HG03045 (cell line): ENCODE data around the gene BMP5.

Experiments
- ATAC-seq: cut with Tn5 transposase; IDR thresholded peaks from one replicate; pipeline ENCODE4 v1.9.1; 2021; ENCODE audit warnings: mild to moderate bottlenecking, moderate library complexity; ENCODE audit not compliant: unreplicated experiment

BMP5 gene

DNA sequence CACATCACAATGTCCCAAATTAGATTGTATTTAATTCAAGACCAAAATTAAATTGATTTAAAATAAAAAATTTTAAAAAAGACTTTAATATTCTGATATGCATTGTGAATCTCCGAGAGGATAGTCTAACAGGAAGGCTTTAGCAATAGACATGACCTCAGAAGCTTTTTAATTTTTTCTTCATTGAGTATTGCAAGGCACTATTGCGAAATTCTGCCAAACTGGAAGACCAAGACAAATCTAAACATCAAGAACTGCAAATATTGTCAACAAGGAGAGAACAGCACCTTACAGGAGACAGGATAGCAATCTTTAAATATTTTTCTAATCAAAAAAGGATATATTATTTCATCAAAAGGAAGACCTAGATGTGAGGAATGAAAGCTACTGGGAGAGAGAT lies 56.9 kb downstream of the BMP5 start:
- ATAC-seq: no peak

GRCh38 chr6:55812509-55812908 lies 62.9 kb downstream of the BMP5 start:
- ATAC-seq: no peak

DNA sequence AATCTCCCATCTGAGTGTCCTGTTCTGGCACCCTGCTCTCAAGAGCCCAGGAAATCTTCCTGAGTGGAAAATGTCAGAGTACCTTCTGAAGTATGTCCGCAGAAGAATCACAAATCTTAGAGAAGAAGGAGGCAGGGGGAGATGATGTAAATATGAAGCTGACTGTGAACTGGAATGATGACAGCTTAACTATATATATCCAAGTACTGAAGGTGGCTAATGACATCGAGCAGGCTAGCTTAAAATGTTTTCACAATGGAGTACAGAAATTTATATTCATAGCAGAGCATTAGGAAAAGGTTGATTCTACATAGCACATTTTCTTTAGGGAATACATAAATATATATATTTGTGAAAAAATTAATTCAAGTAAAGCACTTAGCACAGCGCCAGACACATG lies 64.3 kb downstream of the BMP5 start:
- no peak for ATAC-seq

DNA sequence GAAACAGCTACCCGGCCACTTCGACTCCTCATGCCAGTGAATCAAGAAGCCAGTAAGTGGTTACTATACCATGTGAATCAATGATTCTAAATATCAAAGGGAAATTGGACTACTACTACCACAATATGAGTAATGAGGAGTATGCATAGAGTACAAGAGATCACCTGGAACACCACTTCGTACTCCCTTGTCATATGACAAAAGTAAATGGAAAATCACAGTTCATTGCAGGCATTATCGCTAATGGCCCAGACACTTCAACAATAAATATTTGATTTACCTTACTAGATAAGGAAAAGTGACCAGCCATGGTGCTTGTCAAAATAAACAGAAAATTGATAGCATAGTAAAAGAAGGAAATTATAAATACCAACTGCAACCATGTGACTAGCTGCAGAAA lies 73.1 kb downstream of the BMP5 start:
- ATAC-seq: no peak

- ATAC-seq: no peak
Measured at GRCh38 chr6:55798571-55798970, 76.8 kb downstream of the BMP5 start.

DNA sequence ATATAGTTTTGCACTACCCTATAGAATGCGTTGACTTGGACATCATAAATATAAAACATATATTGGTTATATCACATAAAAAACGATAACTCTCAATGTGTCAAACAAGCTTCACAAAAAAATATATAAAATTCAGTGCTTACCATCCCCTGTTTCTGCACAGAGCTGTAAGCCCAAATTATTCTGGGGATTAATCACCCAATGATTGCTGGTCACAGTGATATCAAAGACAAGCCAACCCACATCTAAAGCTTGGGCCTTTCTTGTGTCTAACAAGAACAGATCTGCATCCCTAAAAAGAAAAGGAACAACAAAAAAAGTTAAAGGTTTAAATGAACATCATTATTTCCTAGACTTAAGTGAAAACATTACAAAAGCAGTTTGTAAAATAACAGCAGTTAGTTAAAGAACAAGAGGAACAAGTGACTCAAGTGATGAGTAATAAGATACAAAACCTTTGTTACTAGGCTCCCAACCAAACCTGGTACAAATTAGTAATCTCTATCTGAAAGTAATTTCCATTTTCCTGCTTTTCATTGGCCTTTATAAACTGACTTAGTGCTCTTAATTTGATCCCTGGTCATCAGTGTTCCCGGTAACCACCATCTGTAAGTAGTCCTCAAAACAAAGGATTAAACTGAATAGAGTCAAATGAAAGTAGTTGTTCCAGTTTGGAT lies 81.1 kb downstream of the BMP5 start:
- ATAC-seq: no peak

DNA sequence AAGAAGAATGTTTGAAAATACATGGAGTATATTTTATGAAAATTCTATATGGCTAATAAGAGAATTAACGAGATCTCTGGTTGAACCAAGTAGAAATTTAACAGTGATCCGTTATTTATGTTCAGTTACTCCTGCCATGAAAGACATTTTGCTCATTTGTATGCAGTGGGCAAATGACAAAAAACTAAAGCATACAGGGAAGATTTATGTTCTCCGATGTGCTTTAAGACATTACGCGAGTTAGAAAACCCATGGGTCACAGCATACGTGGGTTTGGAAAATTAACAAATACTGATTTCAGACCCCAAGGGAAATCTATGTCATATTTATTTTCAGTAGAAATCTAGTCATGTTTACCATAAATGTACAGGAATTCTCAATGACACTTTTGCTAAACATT lies 90.1 kb downstream of the BMP5 start:
- ATAC-seq: no peak

GRCh38 chr6:55782275-55782674 lies 93.1 kb downstream of the BMP5 start:
- ATAC-seq: no peak

DNA sequence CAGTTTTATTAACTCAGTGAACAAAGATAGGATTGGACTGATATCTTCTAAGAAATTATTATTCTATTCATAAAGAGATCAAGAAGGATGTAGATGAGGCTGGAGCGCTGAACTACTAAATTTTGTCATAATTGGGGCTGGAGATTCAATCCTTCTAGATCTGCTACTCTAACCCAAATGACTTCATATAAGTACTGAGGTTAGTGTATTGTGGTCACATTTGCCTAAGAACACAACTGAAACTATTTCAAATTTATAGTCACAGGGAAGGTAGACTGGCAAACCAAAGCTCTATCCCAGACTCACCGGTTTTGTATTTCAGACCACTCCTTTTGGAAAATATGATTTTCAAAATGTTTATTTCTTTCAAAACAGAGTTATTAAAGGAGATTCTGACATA lies 96.7 kb downstream of the BMP5 start:
- no peak for ATAC-seq

GRCh38 chr6:55777469-55777868 lies 97.9 kb downstream of the BMP5 start:
- ATAC-seq: no peak

GRCh38 chr6:55776113-55776512 lies 99.3 kb downstream of the BMP5 start:
- ATAC-seq: no peak

- ATAC-seq: no peak
Measured at GRCh38 chr6:55775029-55775318, 100.4 kb downstream of the BMP5 start.

- ATAC-seq: no peak
Measured at GRCh38 chr6:55774286-55775028, 100.9 kb downstream of the BMP5 start.

DNA sequence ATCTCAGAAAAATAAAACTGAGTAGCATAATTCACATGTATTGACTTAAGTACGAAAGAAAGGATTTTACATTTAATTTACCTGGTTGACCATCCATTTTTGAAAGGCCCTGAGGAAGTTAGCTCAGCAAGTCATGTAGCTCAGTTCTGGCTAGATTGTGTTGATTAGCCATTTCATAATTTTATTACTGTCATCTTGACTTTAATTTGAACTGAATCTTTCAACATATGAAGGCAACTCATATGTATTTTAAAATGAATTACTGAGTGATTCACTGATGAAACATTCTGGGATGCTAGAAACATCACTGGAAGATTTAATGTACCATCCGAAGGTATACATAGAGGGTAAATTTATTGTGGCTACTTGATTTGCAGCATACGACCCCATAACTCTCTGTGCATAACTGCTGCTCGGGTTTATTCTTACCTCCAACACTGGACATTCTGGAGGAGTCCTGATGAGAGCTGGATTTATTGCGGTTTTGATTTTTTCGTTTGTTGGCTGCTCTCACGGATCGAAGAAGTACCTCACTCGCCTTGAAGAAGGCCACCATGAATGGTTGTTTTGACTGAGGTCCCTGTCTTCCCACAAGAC lies 101.7 kb downstream of the BMP5 start:
- ATAC-seq: no peak

- ATAC-seq: no peak
Measured at GRCh38 chr6:55772730-55773129, 102.7 kb downstream of the BMP5 start.

DNA sequence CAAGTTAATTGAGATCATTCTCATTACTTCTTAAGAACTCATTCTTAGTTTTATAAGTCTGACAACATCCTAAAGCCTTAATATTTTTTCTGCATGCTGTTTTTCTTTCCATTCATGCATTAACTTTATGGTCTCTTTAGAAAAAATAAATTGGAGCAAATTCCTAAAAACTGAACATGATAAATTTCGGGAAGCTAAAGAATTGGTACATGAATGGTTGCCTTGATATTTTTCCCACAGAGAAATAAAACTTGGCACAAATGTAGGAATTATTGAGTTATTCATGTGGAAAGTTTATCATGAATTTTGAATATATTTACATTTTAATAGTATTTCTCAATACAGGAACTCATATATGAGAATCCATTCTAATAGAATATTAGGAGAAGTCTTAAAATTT lies 115.9 kb downstream of the BMP5 start:
- ATAC-seq: no peak

- ATAC-seq: no peak
Measured at GRCh38 chr6:55758156-55758937, 117.0 kb downstream of the BMP5 start.

DNA sequence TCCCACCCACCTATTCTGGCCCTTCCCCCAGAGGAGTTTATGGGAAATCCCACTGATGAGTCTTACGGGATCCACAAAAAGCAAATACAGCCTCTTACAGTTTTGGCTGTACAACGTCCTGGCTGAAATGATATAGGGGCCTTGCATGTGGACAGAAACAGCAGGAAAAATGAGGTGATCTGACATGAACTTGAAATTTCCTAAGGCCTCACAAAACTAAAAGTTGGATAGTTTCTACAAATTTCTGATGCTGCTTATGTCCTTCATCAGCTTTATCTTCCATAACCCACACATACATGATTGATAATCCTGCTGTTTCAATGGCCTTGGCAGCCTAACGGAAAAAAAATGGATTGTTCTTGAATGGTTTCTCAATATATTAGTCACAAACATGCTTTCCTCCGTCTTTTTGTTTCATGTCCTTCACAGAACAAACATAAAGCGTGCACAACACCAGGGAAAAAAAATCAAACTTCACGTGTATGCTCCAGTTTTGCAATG lies 118.8 kb downstream of the BMP5 start:
- ATAC-seq: no peak

DNA sequence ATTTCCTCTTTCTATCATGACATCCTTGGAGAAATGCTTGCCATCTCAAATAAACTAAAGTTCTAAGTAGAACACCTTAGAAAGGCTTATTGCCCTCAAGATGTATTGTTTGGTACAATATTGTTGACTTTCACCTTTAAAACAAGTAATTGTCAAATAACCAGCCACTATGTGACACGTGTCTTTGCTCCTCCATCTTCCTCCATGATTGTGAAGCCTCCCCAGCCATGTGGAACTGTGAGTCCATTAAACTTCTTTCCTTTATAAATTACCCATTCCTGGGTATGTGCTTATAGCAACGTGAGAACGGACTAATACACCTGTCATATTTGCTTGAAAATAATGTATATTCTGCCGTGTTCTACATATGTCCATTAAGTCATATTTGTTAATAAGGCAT lies 126.5 kb downstream of the BMP5 start:
- ATAC-seq: no peak

GRCh38 chr6:55746473-55746872 lies 128.9 kb downstream of the BMP5 start:
- ATAC-seq: no peak

- no peak for ATAC-seq
Measured at GRCh38 chr6:55734256-55734655, 141.1 kb downstream of the BMP5 start.

DNA sequence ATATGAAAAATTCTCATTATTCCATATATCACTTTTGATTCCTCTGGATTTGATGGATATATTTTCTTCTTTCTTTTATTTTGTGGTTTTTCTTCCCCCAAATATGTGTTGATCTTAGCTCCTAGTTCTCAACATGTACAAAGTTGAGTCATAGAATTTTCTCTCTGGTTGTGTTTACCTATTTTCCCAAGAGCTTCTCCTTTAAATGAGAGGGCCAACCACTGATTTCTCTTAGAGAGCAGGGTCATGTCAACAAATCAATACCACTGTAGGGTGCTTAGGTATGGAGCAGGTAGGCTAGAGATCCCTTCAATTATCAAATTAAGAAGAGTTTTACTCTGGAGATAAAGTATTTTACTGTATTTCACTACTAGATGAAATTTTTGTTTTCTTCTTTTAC lies 145.7 kb downstream of the BMP5 start:
- no peak for ATAC-seq
